GM21528 (cell line): Measurements from ENCODE around the gene TXK.

Experiments used
- ATAC-seq: cut with Tn5 transposase; IDR thresholded peaks from one replicate; pipeline ENCODE4 v1.9.1; 2021; ENCODE audit warnings: mild to moderate bottlenecking, moderate library complexity; ENCODE audit not compliant: unreplicated experiment, low FRiP score

The TXK gene

DNA sequence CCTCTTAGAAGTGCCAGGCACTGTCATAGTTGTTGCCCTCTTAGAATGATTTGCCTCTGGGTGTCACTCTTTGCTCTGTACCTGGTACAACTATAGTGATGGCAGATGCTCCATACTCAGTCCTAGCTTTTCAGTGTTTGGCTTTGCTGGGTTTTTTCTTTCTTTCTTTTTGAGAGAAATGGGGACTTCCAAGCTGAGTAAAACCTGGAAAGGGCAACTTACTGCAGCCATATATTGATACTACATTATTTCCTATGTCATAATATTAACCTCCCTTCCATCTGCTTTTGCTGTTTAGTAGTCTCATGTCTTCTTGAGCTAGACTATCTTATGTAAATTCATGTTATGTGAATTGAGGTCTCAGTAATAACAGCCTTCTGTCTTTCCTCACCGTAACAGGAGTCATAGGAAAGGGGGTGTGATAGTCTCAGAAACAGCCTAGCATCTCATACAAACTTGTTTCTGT, 68.4 kb downstream of the TXK start:
- peak; percentile 56 for ATAC-seq

DNA sequence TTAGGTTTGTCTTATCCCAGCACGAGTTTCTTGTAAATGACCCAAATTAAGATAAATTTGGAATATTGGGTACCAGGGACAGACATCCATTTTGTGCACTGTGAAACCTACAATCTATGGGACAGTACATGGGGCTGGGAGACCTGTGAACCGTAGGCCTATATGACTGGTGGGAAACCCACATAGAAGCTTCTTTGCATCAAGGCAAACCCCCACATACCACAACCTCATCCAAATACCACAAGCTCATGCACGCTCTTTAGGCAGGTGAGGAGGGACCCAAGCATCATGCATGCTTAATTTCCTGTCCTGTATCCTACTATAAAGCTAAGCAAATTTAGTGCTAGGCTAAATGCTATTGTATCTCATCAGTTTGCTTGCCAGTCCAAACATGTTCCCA, 69.7 kb downstream of the TXK start:
- ATAC-seq, result no peak

DNA sequence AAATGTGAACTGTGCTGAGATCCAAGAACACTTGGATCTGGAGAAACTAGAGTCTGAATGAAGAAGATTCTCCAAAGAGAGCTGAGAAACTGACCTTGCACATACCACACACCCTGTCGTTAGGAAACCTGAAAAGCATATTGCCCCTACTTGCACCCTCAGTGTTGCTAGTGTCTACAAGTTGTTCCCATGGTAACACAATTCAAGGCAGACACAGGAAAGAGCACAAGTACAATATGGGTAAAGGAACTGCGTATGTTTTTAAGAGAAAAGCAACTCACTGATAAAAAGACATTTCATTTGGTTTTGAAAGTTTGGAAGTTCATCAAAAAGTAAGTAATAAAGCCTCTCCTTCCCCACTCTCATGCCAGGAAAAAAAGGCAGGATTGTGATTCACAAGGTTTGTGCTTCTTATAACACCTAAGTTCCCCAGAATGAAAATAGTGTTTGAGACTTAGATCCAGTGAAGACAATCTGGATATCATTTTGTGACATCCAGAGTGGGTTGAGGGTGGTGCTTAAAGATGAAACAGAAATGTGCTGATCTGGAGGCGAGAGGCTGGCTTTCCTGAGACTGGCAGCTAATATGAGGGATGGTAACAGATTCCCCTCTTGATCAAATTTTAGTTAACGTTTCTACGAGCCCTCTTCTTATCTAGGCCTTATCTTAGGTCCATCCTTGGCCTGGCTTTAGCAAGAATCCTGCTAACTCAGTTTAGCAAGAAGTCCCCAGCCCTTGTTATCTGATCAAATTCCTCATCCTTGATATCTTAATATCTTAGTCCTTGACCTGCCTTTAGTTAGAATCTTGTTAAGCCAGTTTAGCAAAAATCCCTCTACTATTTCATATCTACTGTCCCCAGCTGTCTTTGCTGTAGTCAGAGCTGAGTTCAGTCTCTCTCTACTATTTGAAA, 75.2 kb downstream of the TXK start:
- no peak for ATAC-seq

DNA sequence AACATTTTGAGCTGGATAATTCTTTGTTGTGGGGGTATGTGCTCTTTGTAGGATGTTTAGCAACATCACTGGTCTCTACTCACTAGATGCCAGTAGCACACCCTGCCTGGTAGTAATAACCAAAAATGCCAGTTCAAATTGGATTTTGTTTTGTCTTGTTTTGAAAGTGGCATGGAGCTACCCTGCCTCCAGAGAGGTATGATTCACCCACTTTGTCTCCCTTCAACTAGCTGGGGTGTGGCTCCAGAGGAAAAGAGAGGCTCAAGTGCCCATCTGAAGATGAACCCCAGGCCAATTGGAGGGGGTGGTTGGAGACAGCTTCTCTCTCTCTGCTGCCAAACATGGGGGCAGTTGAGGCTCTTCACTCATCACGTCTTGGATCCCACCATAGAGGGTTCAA, 83.0 kb downstream of the TXK start:
- no peak for ATAC-seq

DNA sequence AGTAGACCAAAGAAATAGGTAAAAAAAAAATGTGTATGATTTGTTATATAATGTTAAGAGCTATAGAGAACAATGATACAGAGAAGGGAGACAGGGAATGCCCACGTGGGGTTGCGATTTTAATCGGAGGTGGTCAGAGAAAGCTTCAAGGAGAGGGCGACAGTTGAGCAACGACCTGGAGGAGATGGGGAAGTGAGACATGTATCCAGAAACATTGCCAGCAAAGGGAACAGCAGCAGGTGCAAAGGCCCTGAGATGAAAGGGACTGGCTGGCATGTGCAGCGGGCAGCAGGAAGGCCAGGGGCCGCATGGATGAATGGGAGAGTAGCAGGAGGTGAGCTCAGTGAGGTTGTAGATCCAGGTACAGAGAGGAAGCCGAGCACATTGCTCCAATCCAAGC, 84.6 kb downstream of the TXK start:
- no peak for ATAC-seq

DNA sequence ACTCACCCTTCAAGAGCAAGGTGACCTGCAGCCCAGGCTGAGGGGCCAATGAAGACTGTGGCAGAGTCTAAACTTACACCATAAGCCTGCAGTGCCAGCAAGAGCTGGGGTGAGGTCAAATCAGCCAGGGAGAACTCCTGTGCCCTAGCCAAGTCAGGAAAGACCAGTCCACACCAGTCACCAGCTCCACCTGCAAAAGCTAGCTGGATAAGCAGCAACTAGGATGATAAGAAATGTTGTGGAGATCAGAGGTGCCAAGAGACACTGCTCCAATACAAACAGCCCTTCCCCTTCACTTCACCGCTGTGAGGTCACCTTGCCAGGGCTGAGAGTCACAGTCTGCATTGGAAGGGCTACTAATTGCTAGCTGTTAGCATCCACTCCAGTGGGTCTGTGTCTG, 86.2 kb downstream of the TXK start:
- ATAC-seq, result peak; percentile 31

DNA sequence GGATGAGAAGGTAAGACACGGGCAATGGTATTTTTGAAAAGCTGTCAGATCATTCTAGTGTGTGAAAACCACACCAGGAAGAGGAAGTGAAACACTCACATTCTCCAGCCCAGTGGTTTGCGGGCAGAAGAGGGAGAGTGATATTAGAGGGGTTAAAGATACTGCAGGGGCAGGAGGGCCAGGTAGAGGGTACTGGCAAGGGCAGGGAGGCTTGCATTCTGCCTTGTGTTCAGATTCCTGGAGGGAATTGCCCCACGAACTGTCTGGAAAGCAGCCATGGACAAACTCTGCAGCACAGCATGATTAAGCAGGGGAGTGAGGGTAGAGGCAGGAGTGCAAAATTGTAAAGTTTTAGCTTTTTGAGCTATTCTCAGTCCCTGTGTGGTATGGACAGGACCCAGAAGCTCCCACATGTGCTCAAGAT, 86.6 kb downstream of the TXK start:
- ATAC-seq, result peak; percentile 97

DNA sequence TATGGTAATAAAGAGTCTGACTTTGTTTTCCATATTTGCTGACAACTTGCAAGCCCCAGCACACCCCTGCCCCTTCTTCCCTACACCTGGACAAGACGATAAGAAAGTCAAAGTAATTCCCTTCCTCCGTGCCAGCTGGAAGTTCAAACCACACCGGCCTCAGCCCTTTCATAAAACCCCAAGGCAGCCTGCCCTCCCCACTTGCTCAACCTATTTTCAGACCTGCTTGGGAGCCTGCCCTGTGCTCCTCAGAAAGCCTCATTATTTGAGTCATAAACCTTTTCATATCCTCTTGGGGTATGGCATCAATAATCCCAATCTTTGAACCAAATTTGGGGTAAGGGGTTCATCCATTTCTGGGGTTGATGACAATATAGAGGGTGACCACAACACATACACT, 88.0 kb downstream of the TXK start:
- no peak for ATAC-seq

DNA sequence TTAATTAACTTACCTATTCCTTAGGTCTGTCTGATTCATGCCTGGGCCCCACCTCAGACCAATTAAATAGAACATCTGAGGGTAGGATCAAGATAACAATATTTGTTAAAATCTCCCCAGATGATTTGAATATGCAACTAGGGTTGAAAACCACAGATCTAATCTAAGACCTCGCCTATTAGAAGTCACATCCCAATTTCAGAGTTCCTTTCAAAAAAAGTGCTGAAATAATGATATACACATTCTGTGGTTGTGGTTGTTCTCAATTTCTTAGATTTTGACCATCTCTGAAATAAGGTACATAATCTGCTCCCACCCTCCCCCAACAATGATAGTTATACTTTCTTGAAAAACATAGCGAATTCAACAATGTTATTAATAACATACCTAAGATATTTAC, 89.8 kb downstream of the TXK start:
- no peak for ATAC-seq

DNA sequence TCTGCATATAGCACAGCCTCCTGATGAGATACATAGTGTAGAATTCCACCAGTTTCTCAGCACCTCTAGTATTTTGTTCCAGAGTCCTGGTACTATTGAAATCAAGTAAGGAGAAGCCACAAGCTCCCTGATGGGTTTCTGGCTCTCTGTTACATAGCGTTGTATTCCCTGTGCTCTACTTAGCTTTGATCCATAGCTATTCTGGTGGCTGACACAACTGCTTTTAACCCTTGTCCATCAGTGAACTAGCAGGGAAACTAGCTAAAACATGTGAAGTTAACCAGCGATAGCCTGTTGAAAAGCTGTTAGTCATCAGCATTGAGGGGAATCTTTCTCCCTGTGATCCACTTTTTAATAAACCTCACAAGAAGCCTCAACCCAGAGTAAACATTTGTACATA, 90.5 kb downstream of the TXK start:
- ATAC-seq, result no peak

DNA sequence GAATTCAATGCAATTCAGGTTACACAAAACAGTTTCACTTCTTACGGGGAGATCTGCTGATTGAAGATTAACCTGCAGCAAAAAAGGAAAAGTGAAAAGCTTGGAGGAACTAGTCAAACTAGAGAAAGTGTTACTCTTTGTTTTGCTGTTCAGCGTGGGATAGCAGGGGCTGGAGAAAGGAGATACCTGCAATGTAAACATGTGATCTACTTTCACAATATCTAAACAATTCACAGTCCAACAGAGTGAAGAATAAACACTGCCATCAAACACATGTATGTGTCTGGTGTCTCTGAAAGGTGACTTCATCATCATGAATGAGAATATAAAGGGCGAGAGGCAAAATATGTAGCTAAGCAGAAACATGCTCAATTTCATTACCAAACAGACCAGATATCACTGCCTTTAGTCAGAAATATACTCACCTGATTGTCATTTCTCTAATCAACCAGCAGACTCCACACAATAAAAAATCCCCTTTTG, 91.0 kb downstream of the TXK start:
- ATAC-seq, result no peak

DNA sequence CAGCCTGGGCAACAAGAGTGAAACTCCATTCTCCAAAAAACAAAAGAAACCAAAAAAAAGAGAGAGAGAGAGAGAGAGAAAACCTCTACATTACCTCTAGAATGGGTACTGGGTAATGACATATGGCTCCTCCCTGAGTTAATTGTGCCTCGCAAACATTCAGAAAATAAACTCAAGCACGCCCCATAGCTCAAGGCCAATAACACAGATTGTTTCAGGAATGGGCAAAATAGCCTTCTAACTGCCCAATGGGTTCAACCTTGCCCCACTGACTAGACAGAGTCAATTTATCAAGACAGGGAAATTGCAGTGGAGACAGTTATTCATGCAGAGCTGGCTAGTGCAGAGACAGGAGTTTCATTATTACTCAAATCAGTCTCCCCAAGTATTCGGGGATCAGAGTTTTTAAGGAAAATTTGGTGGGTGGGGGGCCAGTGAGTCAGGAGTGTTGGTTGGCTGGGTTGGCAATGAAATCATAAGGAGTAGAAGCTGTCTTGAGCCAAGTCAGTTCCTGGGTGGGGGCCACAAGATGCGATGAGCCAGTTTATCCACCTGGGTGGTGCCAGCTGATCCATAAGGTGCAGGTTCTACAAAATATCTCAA, 92.4 kb downstream of the TXK start:
- ATAC-seq, result no peak

DNA sequence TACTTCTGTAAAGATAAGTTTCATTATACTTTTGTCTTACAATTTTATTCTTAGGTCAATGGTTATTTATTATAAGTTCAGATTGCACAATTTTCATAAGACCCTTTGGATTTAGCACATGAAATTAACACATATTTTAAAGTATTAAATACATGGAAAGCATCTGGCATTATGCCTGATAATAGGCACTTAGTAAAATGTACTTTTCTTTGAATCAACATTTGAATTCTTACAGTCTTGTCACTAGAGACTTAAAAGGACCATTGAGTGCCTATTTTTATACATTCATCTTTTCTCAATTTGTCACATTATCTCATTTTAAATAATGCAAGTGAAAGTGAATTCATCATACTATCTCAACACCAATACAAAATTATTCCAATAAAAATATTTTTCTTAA, 94.5 kb downstream of the TXK start:
- ATAC-seq, result no peak

DNA sequence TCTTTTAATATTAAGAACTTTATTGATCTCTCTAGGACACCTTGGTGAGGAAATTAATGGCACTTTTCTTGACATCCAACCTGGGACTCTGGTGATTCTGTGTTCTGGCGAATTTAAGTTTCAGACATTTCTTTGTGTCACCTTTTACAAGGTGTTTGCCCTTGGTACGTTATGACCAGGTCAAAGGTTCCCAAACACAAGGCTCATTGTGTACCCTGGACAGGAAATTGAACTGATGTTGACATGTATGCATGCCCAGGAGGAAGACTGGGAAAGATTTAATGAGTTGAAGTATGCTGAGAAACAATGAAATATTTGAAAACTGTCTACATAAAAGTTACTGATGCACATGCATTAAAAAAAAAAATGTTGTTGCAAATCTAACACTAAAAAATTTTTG, 95.4 kb downstream of the TXK start:
- no peak for ATAC-seq

DNA sequence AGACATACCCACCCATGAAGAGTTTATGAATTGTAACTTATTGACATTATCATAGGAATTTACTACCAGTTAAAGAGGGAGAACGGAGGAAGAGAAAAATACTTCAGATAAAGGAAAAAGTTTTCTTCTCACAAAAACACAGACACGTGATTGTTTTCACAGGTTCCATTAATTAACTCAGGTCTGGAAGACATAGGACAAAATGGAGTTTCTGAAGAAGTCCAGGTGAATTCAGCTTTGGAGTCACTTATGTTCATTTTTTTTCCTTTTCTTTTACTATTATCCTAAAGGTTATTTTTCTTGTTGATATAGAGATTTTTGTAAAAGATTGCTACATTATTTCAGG, 97.0 kb downstream of the TXK start:
- no peak for ATAC-seq

DNA sequence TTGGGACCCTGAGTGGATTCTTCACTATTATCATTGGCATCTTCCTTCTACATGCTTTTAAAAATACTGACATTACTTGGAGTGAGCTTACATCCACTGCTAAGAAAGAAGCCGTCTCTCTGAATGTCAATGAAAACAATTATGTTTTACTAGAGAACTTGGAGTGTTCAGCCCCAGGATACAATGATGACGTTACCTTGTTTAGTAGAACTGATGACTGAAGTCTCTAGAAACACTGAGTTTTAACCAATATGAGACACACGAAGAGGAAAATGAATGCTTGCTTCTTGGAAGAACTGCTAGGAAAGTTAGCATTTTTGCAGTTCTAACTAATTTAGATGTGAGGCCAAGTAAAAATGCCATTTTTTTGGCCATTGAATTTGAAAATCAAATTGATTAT, 98.1 kb downstream of the TXK start:
- ATAC-seq, result no peak

DNA sequence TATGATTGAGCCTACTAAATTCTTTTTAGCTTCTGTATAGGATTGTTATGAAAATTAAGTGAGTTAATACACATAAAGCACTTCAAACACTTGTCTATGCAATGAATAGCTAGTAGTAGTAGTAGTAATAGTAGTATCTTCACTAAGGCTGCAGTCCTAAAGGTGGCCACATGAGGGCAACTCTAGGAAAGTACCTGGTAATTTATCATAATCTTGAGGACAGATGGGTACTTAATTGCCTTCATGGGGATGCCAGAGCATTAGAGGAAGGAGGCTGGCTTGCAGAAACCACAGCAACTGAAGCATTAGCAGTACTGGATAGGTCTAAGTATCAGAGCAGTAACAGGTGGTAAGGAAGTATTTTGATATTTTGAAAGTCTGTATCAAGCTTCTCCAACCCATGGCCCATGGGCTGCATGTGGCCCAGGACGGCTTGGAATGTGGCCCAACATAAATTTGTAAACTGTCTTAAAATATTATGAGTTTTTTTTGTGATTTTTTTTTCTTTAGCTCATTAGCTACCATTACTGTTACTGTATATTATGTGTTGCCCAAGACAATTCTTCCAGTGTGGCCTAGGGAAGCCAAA, 100.1 kb downstream of the TXK start:
- ATAC-seq, result peak; percentile 62

DNA sequence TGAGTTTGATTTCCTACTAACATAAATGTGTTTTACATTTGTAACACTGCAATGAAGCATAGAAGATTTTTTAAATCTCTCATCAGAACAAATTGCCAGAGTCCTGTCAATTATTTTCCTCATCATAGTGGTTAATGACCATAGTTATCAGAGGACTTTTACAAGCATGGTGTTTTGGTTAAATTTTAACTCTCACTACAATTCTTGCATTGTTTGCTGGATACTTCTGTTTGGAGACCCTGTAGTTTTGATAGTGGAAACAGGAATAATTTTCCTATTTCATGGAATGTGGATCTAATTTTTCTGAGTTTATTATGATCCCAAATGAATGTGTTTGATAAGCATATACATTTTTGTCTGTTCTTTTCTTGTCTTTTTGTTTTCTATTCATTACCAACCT, 100.6 kb downstream of the TXK start:
- no peak for ATAC-seq

DNA sequence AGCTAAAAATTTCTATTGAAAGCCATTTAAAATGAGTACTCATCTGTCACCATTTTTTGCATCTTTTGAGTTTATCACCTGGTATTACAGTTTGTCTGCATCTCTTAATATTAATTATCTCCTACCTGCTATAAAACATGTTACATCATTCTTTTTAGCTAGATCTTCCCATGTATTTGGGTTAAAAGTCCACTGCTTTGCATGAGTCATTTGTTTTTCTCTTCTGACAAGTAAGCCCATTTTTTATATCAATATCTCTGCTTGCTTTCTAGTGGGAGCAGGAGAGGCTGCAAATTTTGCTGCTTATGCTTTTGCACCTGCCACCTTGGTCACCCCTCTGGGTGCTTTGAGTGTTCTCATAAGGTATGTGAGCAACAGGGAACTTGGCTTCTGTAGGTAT, 101.3 kb downstream of the TXK start:
- ATAC-seq, result no peak

DNA sequence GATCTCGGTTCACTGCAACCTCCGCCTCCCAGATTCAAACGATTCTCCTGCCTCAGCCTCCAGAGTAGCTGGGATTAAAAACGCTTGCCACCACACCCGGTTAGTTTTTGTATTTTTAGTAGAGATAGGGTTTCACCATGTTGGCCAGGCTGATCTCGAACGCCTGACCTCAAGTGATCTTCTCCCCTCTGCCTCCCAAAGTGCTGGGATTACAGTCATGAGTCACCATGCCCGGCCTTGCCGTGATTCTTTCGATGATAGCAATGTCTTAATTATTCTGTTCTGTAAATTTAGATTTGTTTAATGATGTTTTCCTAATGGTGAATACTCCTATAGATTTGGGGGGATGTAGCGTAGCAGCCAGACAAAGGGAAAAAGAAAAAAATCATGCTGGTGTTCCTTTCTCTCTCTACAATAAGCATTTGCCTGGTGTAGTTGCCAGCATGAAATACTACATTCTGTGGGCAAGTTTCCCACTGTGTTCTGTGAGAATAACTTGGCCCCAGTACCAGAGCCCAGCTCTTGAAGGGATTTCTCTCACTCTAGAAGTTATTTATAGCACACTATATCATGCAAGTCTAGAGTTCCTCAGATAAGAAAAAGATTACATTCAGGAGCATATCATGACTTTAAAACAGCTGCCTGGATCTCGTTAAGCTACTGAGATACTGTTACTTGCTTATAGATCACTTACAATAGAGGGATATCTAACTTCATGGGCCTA, 102.1 kb downstream of the TXK start:
- no peak for ATAC-seq

DNA sequence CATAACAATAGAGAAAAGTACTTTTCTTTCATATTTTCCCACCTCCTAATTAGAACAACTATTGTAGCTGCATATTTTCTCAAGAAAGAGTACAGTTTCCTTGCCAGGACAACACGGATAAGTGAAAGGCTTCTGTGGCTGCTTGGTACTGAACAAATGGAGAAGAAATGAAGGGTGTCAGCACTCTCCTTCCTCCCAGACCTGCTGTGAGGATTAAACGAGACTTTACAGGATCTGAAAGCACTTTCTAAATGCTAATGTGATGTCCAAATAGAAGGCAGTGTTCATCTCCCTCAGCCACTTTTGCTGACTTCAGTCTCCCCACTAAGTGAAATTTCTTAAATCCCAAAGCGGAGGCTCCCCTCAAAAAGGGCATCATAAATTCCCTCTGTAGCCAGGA, 103.6 kb downstream of the TXK start:
- ATAC-seq, result no peak
